H9 (cell line): ENCODE results near the gene SLC25A2. TPM values are rescaled to one million over a fixed set of nuclear protein-coding genes. Genes with fewer than 3 reads are reported as not detected.

Source experiments
- DNase-seq: peaks from one replicate; pipeline ENCODE4 v3.0.0-alpha.2; 2017
- H2AFZ ChIP-seq: one replicate; pipeline ENCODE4 v1.6.1; 2013; ENCODE audit warnings: mild to moderate bottlenecking, low read length, control low read depth, moderate library complexity
- H2AK5ac ChIP-seq: 2 replicates; pipeline ENCODE4 v1.6.1; 2013; ENCODE audit warnings: low read length, control low read depth, mixed read lengths; ENCODE audit not compliant: insufficient read length
- H2BK120ac ChIP-seq: one replicate; pipeline ENCODE4 v1.6.1; 2013; ENCODE audit warnings: low read depth, mild to moderate bottlenecking, low read length, control low read depth, inconsistent platforms; ENCODE audit not compliant: poor library complexity, severe bottlenecking
- H2BK12ac ChIP-seq: 2 replicates; pipeline ENCODE4 v1.6.1; 2013; ENCODE audit warnings: low read length, control low read depth, mixed read lengths, low read depth; ENCODE audit not compliant: insufficient read length
- H2BK15ac ChIP-seq: 2 replicates; pipeline ENCODE4 v1.6.1; 2013; ENCODE audit warnings: low read depth, low read length, control low read depth
- H2BK20ac ChIP-seq: one replicate; pipeline ENCODE4 v1.6.1; 2013; ENCODE audit warnings: low read depth, mild to moderate bottlenecking, low read length, control low read depth, inconsistent platforms; ENCODE audit not compliant: poor library complexity, severe bottlenecking
- H2BK5ac ChIP-seq: 2 replicates; pipeline ENCODE4 v1.6.1; 2013; ENCODE audit warnings: low read length, control low read depth, mixed read lengths; ENCODE audit not compliant: insufficient read length
- H3K14ac ChIP-seq: 2 replicates; pipeline ENCODE4 v1.6.1; 2013; ENCODE audit warnings: low read length, control low read depth; ENCODE audit not compliant: insufficient read depth
- H3K18ac ChIP-seq: 2 replicates; pipeline ENCODE4 v1.6.1; 2013; ENCODE audit warnings: low read depth, mild to moderate bottlenecking, mixed read lengths, low read length, control low read depth; ENCODE audit not compliant: insufficient read length
- H3K23ac ChIP-seq: 2 replicates; pipeline ENCODE4 v1.6.1; 2013; ENCODE audit warnings: low read length, control low read depth, mixed read lengths, low read depth; ENCODE audit not compliant: insufficient read length
- H3K23me2 ChIP-seq: 2 replicates; pipeline ENCODE4 v1.6.1; 2013; ENCODE audit warnings: low read depth, mild to moderate bottlenecking, mixed read lengths, low read length, control low read depth; ENCODE audit not compliant: insufficient read length, poor library complexity, severe bottlenecking
- H3K27ac ChIP-seq: 2 replicates; pipeline ENCODE4 v1.5.1; 2013; ENCODE audit warnings: low read length, control low read depth, mixed read lengths, low read depth; ENCODE audit not compliant: insufficient read length
- H3K27me3 ChIP-seq: 2 replicates; pipeline ENCODE4 v1.6.1; 2013; ENCODE audit warnings: low read length, control low read depth, inconsistent platforms; ENCODE audit not compliant: insufficient read depth
- H3K4ac ChIP-seq: 2 replicates; pipeline ENCODE4 v1.6.1; 2013; ENCODE audit warnings: low read depth, mild to moderate bottlenecking, control low read depth, inconsistent platforms, low read length, moderate library complexity
- H3K4me1 ChIP-seq: 2 replicates; pipeline ENCODE4 v1.6.1; 2013; ENCODE audit warnings: low read length, control low read depth, inconsistent platforms; ENCODE audit not compliant: insufficient read depth
- H3K4me2 ChIP-seq: 2 replicates; pipeline ENCODE4 v1.6.1; 2013; ENCODE audit warnings: low read length, control low read depth, mixed read lengths; ENCODE audit not compliant: insufficient read length, insufficient read depth
- H3K56ac ChIP-seq: 2 replicates; pipeline ENCODE4 v1.6.1; 2013; ENCODE audit warnings: low read depth, mild to moderate bottlenecking, mixed read lengths, low read length, control low read depth; ENCODE audit not compliant: insufficient read length
- H3K79me1 ChIP-seq: 2 replicates; pipeline ENCODE4 v1.6.1; 2013; ENCODE audit warnings: low read depth, mild to moderate bottlenecking, moderate library complexity, low read length, control low read depth, inconsistent platforms; ENCODE audit not compliant: insufficient read depth, poor library complexity, severe bottlenecking
- H3K79me2 ChIP-seq: 2 replicates; pipeline ENCODE4 v1.6.1; 2013; ENCODE audit warnings: low read length, control low read depth, inconsistent platforms; ENCODE audit not compliant: insufficient read depth
- H3K9ac ChIP-seq: 2 replicates; pipeline ENCODE4 v1.6.1; 2013; ENCODE audit warnings: low read length, control low read depth, mixed read lengths; ENCODE audit not compliant: insufficient read length; ENCODE audit errors: extremely low read depth
- H3K9me3 ChIP-seq: one replicate; pipeline ENCODE4 v1.6.1; 2013; ENCODE audit warnings: low read depth, low read length, inconsistent platforms; ENCODE audit not compliant: control insufficient read depth
- H3T11ph ChIP-seq: one replicate; pipeline ENCODE4 v1.6.1; 2013; ENCODE audit warnings: mild to moderate bottlenecking, low read length, control low read depth, inconsistent platforms
- H4K20me1 ChIP-seq: one replicate; pipeline ENCODE4 v1.6.1; 2013; ENCODE audit not compliant: control insufficient read depth, insufficient read length, insufficient read depth
- H4K5ac ChIP-seq: 2 replicates; pipeline ENCODE4 v1.6.1; 2013; ENCODE audit warnings: low read depth, mild to moderate bottlenecking, mixed read lengths, low read length, control low read depth; ENCODE audit not compliant: insufficient read length
- H4K8ac ChIP-seq: replicated peaks from 2 replicates; pipeline ENCODE4 v1.6.1; 2013; ENCODE audit warnings: low read length, control low read depth, mixed read lengths, low read depth; ENCODE audit not compliant: insufficient read length
- H4K91ac ChIP-seq: 2 replicates; pipeline ENCODE4 v1.6.1; 2013; ENCODE audit warnings: low read depth, mild to moderate bottlenecking, moderate library complexity, mixed read lengths, low read length, control low read depth; ENCODE audit not compliant: insufficient read length
- H3K27ac Mint-ChIP-seq, 3 experiments: 2 replicates in 2 of 3; 3 replicates in 1 of 3; pipeline ENCODE4 v1.8.0; 2020 to 2021; ENCODE audit warnings: mixed read lengths in 3 of 3, mild to moderate bottlenecking in 1 of 3, moderate library complexity in 1 of 3
- H3K27me3 Mint-ChIP-seq: 2 replicates; pipeline ENCODE4 v1.8.0; 2021; ENCODE audit warnings: low read depth, mild to moderate bottlenecking, moderate library complexity, mixed read lengths
- H3K36me3 Mint-ChIP-seq, 3 experiments: 2 replicates in 2 of 3; 3 replicates in 1 of 3; pipeline ENCODE4 v1.8.0; 2020 to 2021; ENCODE audit warnings: low read depth in 3 of 3, mixed read lengths in 3 of 3; ENCODE audit not compliant: insufficient read depth in 1 of 3
- H3K4me1 Mint-ChIP-seq, 2 experiments: 2 replicates each; pipeline ENCODE4 v1.8.0; 2020; ENCODE audit warnings: mixed read lengths in 2 of 2
- H3K4me3 Mint-ChIP-seq, 2 experiments: 2 replicates in 1 of 2; 3 replicates in 1 of 2; pipeline ENCODE4 v1.8.0; 2020 to 2021; ENCODE audit warnings: mild to moderate bottlenecking in 2 of 2, mixed read lengths in 2 of 2, moderate library complexity in 1 of 2
- H3K9me3 Mint-ChIP-seq, 2 experiments: 2 replicates in 1 of 2; 3 replicates in 1 of 2; pipeline ENCODE4 v1.8.0; 2020; ENCODE audit warnings: mild to moderate bottlenecking in 2 of 2, mixed read lengths in 2 of 2, moderate library complexity in 1 of 2
- CTCF ChIP-seq: fragments of 200-600 bp; sonication (generic); conservative IDR thresholded peaks from 3 replicates; pipeline ENCODE4 v1.8.0; 2021; ENCODE audit warnings: antibody characterized with exemption, mild to moderate bottlenecking
- WGBS: extraction: QIAGEN DNeasy Blood & Tissue Kit; methylation state at CpG from one replicate; pipeline ENCODE4 v1.1.7; 2013; ENCODE audit warnings: missing lambda C conversion rate, low lambda C conversion rate, mixed read lengths; ENCODE audit not compliant: insufficient read length; ENCODE audit errors: extremely low coverage; 5-methylcytosine and 5-hydroxymethylcytosine counted together
- total RNA-seq: library from RNA; stranded (reverse); gene quantifications from 2 replicates; pipeline ENCODE4 v1.2.1, GENCODE V29; 2021

SLC25A2 gene
- total RNA-seq, 1 experiment from 2014 or later: not detected

- no peak within 1 kb of the TSS for H4K5ac ChIP-seq
- H3K14ac ChIP-seq: no peak within 1 kb of the TSS
- no peaks in the 10 kb centered on the region for H3K4me1 ChIP-seq
- H3K23ac ChIP-seq: no peak within 1 kb of the TSS
- Mint-ChIP-seq H3K27me3 (peaks cover 9% of the 10 kb centered on the region), H3K36me3 (peaks cover 17 to 52% (median 33%) of the 10 kb centered on the region in 3 experiments), H3K4me1 (peaks cover 2 to 4% of the 10 kb centered on the region in 2 experiments; a peak in 2 of 4 replicates), H3K4me3 (peak within 1 kb of the TSS in 1 of 2 experiments; percentile 44; a peak in 1 of 5 replicates), H3K9me3 (peaks cover 65 to 77% of the 10 kb centered on the region in 2 experiments), H3K27ac (no peak within 1 kb of the TSS)
- H3K4me2 ChIP-seq: no peak within 1 kb of the TSS
- TF ChIP-seq CTCF: peak; percentile 66
- H3K9me3 ChIP-seq: peaks cover 25% of the 10 kb centered on the region
- no peaks in the 10 kb centered on the region for H3K79me2 ChIP-seq
- no peak within 1 kb of the TSS for H2BK5ac ChIP-seq
- H2BK15ac ChIP-seq: no peak within 1 kb of the TSS
- H3K56ac ChIP-seq: no peak within 1 kb of the TSS
- H3K9ac ChIP-seq: no peak within 1 kb of the TSS
- no peaks in the 10 kb centered on the region for H3K27me3 ChIP-seq
- no peak within 1 kb of the TSS for H4K8ac ChIP-seq
- no peak within 1 kb of the TSS for H2BK20ac ChIP-seq
- no peak within 1 kb of the TSS for H2BK120ac ChIP-seq
- H4K20me1 ChIP-seq: no peaks in the 10 kb centered on the region
- H3K79me1 ChIP-seq: no peaks in the 10 kb centered on the region
- H3K18ac ChIP-seq: no peak within 1 kb of the TSS
- no peaks in the 10 kb centered on the region for H3K23me2 ChIP-seq
- H3K4ac ChIP-seq: no peak within 1 kb of the TSS
- no peak within 1 kb of the TSS for H3K27ac ChIP-seq
- no peak within 1 kb of the TSS for H3T11ph ChIP-seq
- H2AFZ ChIP-seq: peak within 1 kb of the TSS; percentile 35
- no peak within 1 kb of the TSS for H2AK5ac ChIP-seq
- no CpG with 5 or more reads among the region's 9 CpGs for WGBS
- no peak within 1 kb of the TSS for H2BK12ac ChIP-seq
- DNase-seq: no peak
- no peak within 1 kb of the TSS for H4K91ac ChIP-seq
These were observed 39.5 kb upstream of the SLC25A2 start, which contains the start of gene PCDHGA3 for GRCh38 chr5:141343242-141343952. Gene PCDHGA3 (plus strand): TSS chr5:141343829. CDS start chr5:141344034, 205 bp downstream.
